Posterior vena cava (tissue), 2 donors: ENCODE results near the gene SLC9A9. TPM values are rescaled to one million over a fixed set of nuclear protein-coding genes. Genes with fewer than 3 reads are reported as not detected.

Experiments
- DNase-seq: peaks from one replicate; pipeline ENCODE4 v3.0.0-alpha.2; 2020; ENCODE audit warnings: low spot score
- intact Hi-C, 2 donors: fragments of 100-400 bp; cut with DNase I; formaldehyde crosslinking; loops; one replicate each; pipeline versions ENCODE4 v1.14.1 to v1.14.2; 2022 to 2023
- total RNA-seq, 2 donors: library from RNA; stranded (reverse); fragmentation: NEBNext Ultra II Directional; extraction: Animal tissue kit (Norgen Biotek cat#: 25700); gene quantifications; one replicate each; pipeline ENCODE4 v1.2.1, GENCODE V29; 2021
- donor health status: DM: yes; HTN: yes; CAD: no.
- donor health status: DM: yes; HTN: yes; CAD: no.

The SLC9A9 gene
- total RNA-seq, 2 donors from 2014 or later: 20.5 to 28.8 TPM

- DNase-seq: no peak
- intact Hi-C loops: no loop called here
These were observed 218.5 kb downstream of the SLC9A9 start for GRCh38 chr3:143629726-143630125.

GRCh38 chr3:143628971-143629370, 219.3 kb downstream of the SLC9A9 start:
- intact Hi-C loops: no loop called here
- no peak for DNase-seq

- intact Hi-C loops: no loop called here
- DNase-seq: no peak
These were observed 220.9 kb downstream of the SLC9A9 start for GRCh38 chr3:143627336-143627735.

GRCh38 chr3:143619231-143619630, 229.0 kb downstream of the SLC9A9 start:
- DNase-seq: no peak
- intact Hi-C loops: no loop called here

- intact Hi-C loops: no loop called here
These were observed 231.2 kb downstream of the SLC9A9 start for GRCh38 chr3:143617050-143617449.

GRCh38 chr3:143613226-143613625, 235.0 kb downstream of the SLC9A9 start:
- intact Hi-C loops: no loop called here
- DNase-seq: no peak

More at GRCh38 chr3:143617050-143617449, 231.2 kb downstream of the SLC9A9 start:
- DNase-seq: no peak

- intact Hi-C loops: no loop called here
- DNase-seq: no peak
These were observed 235.7 kb downstream of the SLC9A9 start for GRCh38 chr3:143612541-143612940.

- DNase-seq: no peak
- intact Hi-C loops: no loop called here
These were observed 239.3 kb downstream of the SLC9A9 start for GRCh38 chr3:143608966-143609365.

GRCh38 chr3:143605233-143605950, 242.9 kb downstream of the SLC9A9 start:
- intact Hi-C loops: no loop called here

GRCh38 chr3:143604402-143605185, 243.7 kb downstream of the SLC9A9 start:
- intact Hi-C loops: no loop called here
- DNase-seq: no peak

More at GRCh38 chr3:143605233-143605950, 242.9 kb downstream of the SLC9A9 start:
- no peak for DNase-seq

GRCh38 chr3:143603774-143604173, 244.5 kb downstream of the SLC9A9 start:
- intact Hi-C loops: no loop called here
- DNase-seq: no peak

GRCh38 chr3:143601723-143602484, 246.4 kb downstream of the SLC9A9 start:
- DNase-seq: no peak
- intact Hi-C loops: no loop called here

- intact Hi-C loops: no loop called here
- DNase-seq: no peak
These were observed 247.2 kb downstream of the SLC9A9 start for GRCh38 chr3:143600756-143601718.

GRCh38 chr3:143597774-143598652, 250.3 kb downstream of the SLC9A9 start:
- intact Hi-C loops: no loop called here
- DNase-seq: no peak

- intact Hi-C loops: no loop called here
- DNase-seq: no peak
These were observed 251.2 kb downstream of the SLC9A9 start for GRCh38 chr3:143596957-143597642.

- DNase-seq: no peak
- intact Hi-C loops: no loop called here
These were observed 252.7 kb downstream of the SLC9A9 start for GRCh38 chr3:143595456-143596077.

GRCh38 chr3:143594206-143594605, 254.1 kb downstream of the SLC9A9 start:
- intact Hi-C loops: no loop called here
- no peak for DNase-seq
